Measurements from ENCODE around the gene PKIB.

- TF ChIP-seq EP300 (IDR thresholded peaks at IDR 0.05) (no peak), POLR2A (IDR thresholded peaks at IDR 0.05) (no peak)
Observed at GRCh38 chr6:122712448-122713137, 102.4 kb downstream of the PKIB start.
